HG03025 (cell line): Measurements from ENCODE around the gene CD72.
"Not testable (repeated sequence)": the region's sequence is repeated elsewhere in the genome, so short reads cannot be mapped to it uniquely, and the experiment has no call there.

Experiments
- ATAC-seq: cut with Tn5 transposase; IDR thresholded peaks from one replicate; pipeline ENCODE4 v1.9.1; 2021; ENCODE audit warnings: mild to moderate bottlenecking, moderate library complexity; ENCODE audit not compliant: unreplicated experiment, low FRiP score

Gene CD72

DNA sequence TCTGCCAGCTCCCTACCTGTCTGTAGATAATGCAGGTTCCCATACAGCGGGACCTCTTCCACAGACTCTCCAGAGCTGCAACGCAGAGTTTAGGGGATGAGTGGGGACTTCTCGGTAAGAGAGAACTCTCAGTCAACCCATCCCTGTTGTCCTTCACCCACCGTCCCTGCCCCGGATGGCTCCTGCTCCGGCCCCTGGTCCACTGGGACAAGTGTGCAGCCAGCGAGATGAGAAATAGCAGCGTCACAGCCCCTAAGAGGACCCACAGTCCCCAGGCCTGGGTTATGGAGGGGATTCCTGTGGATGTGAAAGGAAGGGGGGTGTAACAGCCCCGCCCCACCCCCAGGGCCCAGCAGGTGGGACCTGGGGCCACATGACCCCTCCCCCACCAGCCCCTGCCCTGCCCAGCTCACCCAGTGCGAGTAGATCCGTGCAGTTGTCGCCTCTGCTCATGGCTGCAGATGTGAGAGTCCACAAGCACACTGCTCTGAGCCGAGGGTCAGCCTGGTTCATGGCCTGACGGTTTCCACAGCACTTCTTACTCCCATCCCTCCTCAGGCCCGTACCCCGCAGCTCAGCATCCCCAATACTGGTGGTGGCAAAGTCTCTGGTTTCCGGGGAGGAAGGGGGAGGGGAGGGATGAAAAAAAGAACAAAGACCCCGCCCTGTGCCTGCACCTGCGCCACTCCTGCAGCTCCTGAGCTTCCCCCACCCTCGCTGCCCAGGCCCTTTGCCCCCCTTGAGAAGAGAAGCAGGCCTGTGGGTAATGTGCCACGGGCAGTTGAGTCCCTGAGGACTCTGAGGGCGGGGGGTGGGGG is 32.3 kb upstream of the CD72 start, which contains the start of gene SIT1:
SIT1 (minus strand) TSS at position 591 of the 818 bp plus-strand sequence; CDS start at position 513, 78 bp downstream.
- ATAC-seq, result no peak

DNA sequence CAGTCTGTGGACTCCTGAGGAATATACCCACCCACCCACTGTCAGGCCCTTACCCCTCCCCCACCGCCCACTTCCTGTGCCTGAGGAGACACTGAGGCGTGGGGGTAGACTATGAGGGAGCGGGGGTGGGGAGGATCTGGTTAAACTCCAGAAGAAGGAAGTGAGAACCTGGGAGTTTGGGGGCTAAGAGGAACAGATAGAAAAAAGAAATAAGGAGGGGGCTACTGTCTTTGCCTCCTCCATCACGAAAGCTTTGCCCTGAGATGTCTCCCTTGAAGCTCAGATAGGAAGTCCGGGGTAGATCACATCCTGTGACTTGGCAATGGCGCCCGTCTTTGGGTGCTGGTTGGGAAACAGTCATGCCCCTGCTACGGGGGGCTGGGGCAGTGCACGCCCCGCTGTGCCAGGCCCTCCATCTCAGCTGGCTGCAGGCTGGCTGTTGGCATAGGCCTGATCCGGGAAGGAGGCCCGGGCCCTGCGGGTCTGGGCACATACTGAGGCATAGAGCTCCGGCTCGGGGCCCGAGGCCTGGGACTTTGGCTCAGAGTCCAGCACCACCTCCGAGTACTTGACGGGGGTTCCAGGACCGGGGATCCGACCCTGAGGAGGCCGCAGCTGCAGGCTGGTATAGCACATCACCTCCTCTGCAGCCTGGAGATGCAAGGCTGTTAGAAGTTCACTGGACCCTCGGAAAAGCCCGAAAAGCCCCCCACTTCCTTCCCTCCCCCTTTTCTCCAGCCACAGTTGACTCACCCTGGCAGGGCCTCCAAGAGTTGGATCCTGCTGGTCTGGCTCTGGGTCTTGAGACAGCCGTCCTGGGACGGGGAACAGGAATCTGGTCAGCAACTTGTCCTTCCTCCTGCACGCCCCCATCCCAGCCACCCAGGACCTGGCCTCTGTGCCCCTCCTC is 31.5 kb upstream of the CD72 start:
- ATAC-seq, result no peak

GRCh38 chr9:35646533-35647265 is 28.5 kb upstream of the CD72 start:
- ATAC-seq, result peak; percentile 85

DNA sequence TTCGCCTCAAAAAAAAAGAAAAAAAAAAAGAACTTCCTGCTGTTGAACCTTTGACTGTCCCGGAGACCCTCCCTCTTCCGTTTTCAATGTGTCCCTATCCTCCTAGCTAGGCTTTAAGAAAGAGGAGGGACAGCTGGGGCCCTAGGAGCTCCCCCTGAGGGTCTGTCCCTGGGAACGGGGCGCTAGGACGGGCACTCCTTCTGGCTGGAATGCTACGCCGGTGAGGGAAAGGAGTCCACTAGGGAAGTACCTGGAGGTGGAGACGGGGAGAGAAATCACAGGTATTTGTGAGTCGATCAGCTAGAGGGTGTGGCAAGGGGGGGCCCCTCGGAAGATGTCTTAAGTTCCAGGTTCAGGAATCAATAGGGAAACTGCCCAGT is 27.9 kb upstream of the CD72 start:
- ATAC-seq, result no peak

DNA sequence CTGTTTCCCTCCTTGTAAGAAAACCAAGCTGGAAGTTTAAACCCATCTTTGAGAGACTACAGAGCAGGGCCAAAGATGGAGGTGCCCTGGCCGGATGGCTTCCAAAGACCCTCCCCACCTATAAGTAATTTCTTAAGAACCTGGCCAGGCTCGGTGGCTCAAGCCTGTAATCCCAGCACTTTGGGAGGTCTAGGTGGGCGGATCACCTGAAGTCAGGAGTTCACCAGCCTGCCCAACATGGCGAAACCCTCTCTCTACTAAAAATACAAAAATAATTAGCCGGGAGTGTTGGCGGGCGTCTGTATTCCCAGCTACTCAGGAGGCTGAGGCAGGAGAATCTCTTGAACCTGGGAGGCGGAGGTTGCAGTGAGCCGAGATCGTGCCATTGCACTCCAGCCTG is 27.5 kb upstream of the CD72 start:
- not testable (repeated sequence) for ATAC-seq

GRCh38 chr9:35643046-35643445 is 24.8 kb upstream of the CD72 start:
- no peak for ATAC-seq

DNA sequence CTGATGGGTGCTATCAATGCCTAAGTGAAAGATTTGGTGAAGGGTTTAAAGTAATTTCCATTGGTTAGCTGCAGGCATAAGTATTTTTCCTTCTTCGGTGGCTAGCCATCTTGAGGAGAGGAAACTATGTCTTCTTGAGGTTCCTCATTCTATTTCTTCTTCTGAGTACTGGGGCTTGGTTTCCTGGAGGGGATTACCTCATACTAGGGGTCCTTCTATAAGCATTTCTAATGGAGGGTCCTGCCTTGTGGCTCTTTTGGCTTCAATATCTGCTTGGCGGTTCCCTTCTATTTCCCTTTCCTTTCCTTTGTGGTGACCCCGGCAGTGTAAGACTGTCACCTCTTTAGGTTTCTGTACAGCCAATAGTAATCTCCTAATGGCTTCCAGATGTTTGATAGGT is 23.3 kb upstream of the CD72 start:
- ATAC-seq, result not testable (repeated sequence)

DNA sequence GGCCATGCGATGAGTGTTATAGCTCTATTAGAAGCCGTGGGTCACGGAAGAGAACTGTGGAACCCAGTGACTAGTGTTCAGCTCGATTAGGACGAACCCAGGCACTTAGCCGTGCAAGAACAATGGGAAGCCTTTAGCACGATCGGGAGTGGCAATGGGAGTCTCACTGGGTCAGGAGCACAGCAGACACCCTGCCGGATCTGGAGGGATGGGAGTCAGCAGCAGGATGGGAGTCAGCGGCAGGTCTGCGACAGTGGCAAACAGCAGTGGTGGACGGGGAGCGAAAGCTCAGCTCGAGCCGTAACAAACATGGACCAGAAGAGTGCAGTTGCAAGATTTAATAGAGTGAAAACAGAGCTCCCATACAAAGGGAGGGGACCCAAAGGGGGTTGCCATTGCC is 22.2 kb upstream of the CD72 start:
- not testable (repeated sequence) for ATAC-seq

GRCh38 chr9:35639631-35640030 is 21.4 kb upstream of the CD72 start:
- no peak for ATAC-seq

- ATAC-seq, result not testable (repeated sequence)
These were observed 21.0 kb upstream of the CD72 start for GRCh38 chr9:35639225-35639624.

DNA sequence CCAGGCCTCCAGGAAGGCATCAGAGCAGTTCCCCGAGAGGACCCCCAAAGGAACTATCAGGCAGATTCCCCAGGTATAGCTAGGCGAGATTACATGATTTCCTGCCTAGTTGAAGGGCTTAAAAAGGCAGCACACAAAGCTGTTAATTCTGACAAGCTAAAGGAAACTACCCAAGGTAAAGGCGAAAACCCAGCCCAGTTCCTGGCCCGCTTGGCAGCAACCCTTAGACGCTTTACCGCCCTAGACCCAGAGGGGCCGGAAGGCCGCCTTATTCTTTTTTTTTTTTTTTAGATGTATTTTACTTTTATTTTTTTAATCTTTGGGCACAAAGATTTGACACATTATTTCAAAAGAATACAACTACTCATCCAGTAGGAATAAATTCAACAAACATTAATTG is 20.5 kb upstream of the CD72 start:
- not testable (repeated sequence) for ATAC-seq

DNA sequence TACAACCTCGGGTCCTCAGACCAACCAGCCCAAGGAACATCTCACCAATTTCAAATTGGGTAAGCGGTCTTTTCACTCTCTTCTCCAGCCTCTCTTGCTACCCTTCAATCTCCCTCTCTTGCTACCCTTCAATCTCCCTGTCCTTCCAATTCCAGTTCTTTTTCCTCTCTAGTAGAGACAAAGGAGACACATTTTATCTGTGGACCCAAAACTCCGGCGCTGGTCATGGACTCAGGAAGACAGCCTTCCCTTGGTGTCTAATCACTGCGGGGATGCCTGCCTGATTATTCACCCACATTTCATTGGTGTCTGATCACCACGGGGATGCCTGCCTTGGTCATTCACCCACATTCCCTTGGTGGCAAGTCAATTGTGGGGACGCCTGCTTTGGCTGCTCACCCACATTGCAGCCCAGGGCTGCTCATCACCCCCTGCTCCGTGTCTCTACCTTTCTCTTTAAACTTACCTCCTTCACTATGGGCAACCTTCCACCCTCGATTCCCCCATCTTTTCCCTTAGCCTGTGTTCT is 19.3 kb upstream of the CD72 start:
- not testable (repeated sequence) for ATAC-seq

DNA sequence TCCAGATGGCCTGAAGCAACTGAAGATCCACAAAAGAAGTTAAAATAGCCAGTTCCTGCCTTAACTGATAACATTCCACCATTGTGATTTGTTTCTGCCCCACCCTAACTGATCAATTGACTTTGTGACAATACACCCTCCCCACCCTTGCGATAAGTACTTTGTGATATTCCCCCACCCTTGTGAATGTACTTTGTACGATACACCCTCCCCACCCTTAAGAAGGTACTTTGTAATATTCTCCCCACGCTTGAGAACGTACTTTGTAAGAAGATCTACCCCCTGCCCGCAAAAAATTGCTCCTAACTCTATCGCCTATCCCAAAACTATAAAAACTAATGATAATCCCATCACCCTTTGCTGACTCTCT is 18.6 kb upstream of the CD72 start:
- not testable (repeated sequence) for ATAC-seq

DNA sequence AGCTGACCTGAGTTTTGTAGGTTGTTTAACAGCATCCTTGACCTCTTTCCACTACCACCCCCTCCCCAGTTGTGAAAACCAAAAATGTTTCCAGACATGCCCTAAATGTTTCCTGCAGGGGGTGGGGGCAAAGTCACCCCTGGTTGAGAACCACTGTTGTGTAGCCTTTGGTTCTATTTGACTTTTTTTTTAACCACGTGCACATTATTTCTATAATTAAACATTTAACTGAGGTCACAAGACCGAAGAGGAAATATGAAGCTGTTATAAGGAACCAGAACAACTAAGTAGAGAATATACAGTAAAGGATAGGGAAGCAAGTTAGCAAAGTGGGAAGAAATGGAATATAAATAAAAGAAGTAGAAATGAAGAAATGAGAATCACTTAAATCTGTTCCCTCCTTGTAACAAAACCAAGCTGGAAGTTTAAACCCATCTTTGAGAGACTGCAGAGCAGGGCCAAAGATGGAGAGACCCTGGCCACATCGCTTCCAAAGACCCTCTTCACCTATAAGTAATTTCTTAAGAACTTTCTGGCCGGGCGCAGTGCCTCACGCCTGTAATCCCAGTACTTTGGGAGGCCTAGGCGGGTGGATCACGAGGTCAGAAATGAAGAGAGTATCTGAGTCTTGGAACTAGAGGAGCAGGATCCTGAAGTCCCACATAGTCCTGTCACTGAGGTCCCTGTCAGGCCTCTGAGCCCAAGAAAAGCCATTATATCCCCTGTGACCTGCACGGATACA is 18.1 kb upstream of the CD72 start:
- no peak for ATAC-seq

DNA sequence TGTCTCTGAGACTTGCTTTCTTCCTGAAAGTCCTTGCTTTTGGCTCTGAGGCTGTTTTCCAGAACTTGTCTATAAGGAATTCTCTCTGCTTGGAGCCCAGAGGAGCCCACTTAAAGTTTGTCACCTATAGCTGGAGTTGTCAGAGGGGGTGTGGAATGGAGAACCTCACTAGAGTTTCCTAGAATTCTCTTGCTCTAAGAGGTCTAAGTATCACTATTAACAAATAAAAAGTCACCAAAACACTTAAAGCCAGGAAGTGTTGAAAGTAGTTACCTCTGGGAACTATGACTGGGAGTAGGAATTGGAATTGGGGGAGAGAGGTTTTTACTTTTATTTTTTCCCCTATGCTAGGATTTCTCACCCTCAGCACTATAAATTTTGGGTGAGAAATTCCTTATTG is 17.5 kb upstream of the CD72 start:
- ATAC-seq, result no peak

- no peak for ATAC-seq
These were observed 11.4 kb upstream of the CD72 start for GRCh38 chr9:35629597-35629996.

DNA sequence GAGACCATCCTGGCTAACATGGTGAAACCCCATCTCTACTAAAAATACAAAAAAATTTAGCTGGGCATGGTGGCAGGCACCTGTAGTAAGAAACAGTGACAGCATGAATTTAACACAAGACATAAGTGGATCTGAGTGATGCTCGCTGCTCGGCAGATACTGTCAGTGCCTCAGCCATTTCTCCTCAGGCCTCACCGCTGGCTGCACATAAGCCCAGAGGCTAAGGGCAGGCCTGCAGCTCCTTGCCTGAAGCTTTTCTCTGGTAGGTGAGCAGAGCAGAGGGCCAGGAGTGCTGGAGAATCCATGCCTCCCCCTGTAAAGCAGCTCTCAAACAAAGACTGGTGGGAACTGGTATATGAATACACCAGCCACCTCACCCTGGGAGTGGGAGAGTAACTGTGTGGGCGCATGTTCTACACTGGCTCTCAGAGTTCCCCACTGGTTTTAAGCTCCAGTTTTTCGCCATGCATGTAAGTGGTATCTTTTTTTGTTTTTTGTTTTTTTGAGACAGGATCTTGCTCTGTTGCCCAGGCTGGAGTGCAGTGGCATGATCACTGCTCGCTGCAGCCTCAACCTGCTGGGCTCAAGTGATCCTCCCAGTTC is 10.3 kb upstream of the CD72 start:
- no peak for ATAC-seq

DNA sequence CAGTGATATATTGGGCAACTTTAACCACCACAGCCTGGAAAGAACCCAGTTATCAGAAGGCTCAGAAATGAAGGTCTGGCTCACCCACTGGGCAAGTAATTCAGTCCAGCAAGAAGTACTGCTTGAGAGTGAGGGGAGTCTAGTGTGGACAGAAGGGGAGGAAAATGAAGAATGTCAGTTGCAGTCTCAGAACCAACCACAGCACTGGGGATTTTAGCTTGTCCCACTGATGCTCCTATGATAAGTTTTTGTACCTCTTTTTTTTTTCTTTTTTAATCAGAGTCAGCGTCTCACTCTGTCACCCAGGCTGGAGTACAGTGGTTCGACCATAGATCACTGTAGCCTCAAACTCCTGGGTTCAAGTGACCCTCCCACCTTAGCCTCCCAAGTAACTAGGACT is 9.4 kb upstream of the CD72 start:
- ATAC-seq, result no peak

DNA sequence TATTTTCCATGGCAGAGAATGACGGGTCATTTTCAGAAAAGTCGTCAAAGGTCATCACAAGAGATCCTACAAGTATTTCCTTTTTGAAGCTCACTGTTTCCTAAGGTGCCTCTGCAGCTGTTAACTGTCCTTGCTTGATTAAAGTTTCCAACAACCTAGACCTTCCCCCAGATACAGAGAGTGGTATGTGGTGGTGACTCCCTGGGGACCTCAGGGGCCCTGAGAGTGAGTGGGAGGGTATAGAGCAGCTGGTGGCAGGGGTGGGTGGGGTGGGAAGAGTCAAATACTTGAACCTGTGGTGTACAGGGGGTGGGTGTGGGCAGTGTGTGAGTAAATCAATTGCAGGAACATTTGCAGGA is 1.6 kb upstream of the CD72 start:
- ATAC-seq, result peak; percentile 38
